Thyroid gland (tissue), 4 donors: ENCODE data around the gene SASH1.

Experiments used
- POLR2A ChIP-seq, 2 donors: fragments of 450-650 bp; IDR thresholded peaks; one replicate each; pipeline ENCODE4 v1.6.1; 2017; ENCODE audit warnings: antibody characterized with exemption in 2 of 2, mild to moderate bottlenecking in 2 of 2, moderate library complexity in 1 of 2
- TF ChIP-seq, protein P1 (sequence below), 6 experiments: fragments of 200-600 bp in 3 of 6; fragments of 450-650 bp in 3 of 6; sonication (generic) in 3 of 6; IDR thresholded peaks; one replicate each; pipeline ENCODE4 v1.5.1; 2016 to 2019; ENCODE audit warnings: antibody characterized with exemption in 6 of 6, mild to moderate bottlenecking in 2 of 6, inconsistent platforms in 1 of 6, moderate library complexity in 1 of 6

DNA sequence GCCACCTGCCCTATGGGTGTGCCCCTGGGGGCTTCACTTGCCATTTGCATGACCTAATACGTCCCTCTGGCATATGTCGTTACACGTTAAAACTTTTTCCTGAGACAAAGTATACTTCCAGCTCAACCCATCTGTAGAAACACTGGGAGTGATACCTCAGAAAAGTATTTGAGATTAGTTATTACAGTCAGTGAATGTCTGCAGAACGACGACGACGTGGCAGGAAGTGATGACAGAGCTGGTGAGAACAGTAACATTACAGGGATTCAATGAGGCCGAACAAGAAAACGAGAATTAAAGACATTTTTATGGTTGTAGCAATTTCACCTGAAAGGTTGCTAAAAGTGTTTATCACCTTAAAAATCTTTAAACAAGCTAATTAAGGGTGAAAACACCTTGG is 40.2 kb downstream of the SASH1 start:
- TF ChIP-seq, protein P1, sequence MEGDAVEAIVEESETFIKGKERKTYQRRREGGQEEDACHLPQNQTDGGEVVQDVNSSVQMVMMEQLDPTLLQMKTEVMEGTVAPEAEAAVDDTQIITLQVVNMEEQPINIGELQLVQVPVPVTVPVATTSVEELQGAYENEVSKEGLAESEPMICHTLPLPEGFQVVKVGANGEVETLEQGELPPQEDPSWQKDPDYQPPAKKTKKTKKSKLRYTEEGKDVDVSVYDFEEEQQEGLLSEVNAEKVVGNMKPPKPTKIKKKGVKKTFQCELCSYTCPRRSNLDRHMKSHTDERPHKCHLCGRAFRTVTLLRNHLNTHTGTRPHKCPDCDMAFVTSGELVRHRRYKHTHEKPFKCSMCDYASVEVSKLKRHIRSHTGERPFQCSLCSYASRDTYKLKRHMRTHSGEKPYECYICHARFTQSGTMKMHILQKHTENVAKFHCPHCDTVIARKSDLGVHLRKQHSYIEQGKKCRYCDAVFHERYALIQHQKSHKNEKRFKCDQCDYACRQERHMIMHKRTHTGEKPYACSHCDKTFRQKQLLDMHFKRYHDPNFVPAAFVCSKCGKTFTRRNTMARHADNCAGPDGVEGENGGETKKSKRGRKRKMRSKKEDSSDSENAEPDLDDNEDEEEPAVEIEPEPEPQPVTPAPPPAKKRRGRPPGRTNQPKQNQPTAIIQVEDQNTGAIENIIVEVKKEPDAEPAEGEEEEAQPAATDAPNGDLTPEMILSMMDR (IDR thresholded peaks at IDR 0.05): no peak
- no peak for TF ChIP-seq POLR2A (IDR thresholded peaks at IDR 0.05)
